Right lobe of liver (tissue), 6 donors: ENCODE results near the gene SETBP1. TPM values are rescaled to one million over a fixed set of nuclear protein-coding genes. Genes with fewer than 3 reads are reported as not detected.
A peak's percentile ranks its signal among the peaks of the same experiment; 100 is the strongest.

ENCODE experiments used
- ATAC-seq, 4 donors: fragments of 200-7000 bp; cut with Tn5 transposase; one replicate each; pipeline ENCODE4 v1.9.1; 2020; ENCODE audit warnings: mild to moderate bottlenecking in 4 of 4, moderate library complexity in 4 of 4
- DNase-seq, 3 donors: peaks; one replicate each; pipeline ENCODE4 v3.0.0-alpha.2; 2020
- H3K27ac ChIP-seq, 3 donors: fragments of 200-600 bp; one replicate each; pipeline ENCODE4 v1.8.0; 2022
- H3K27me3 ChIP-seq, 2 donors: fragments of 200-600 bp; one replicate each; pipeline ENCODE4 v1.8.0; 2022
- H3K36me3 ChIP-seq, 4 donors: fragments of 200-600 bp; sonication (generic) in 1 of 4; one replicate each; pipeline versions ENCODE4 v1.5.1 to v1.8.0; 2017 to 2022; ENCODE audit warnings: control low read depth in 1 of 4
- H3K4me1 ChIP-seq, 4 donors: fragments of 200-600 bp; sonication (generic) in 1 of 4; one replicate each; pipeline versions ENCODE4 v1.5.1 to v1.8.0; 2017 to 2022; ENCODE audit warnings: control low read depth in 1 of 4
- H3K4me3 ChIP-seq, 3 donors: fragments of 200-600 bp; one replicate each; pipeline ENCODE4 v1.8.0; 2022
- H3K9me3 ChIP-seq, 4 donors: fragments of 200-600 bp; sonication (generic) in 1 of 4; one replicate each; pipeline versions ENCODE4 v1.5.1 to v1.8.0; 2017 to 2022; ENCODE audit warnings: control low read depth in 1 of 4
- CTCF ChIP-seq, 4 donors: fragments of 200-600 bp in 3 of 4; fragments of 450-650 bp in 1 of 4; IDR thresholded peaks; one replicate each; pipeline versions ENCODE4 v1.5.1 to v1.8.0; 2016 to 2022; ENCODE audit warnings: antibody characterized with exemption in 4 of 4, mild to moderate bottlenecking in 2 of 4
- POLR2A ChIP-seq: fragments of 450-650 bp; IDR thresholded peaks from one replicate; pipeline ENCODE4 v1.6.1; 2017; ENCODE audit warnings: antibody characterized with exemption, mild to moderate bottlenecking
- WGBS: methylation state at CpG from one replicate; pipeline ENCODE4 v1.1.6; 2018; ENCODE audit warnings: low coverage, low lambda C conversion rate; ENCODE audit not compliant: insufficient coverage; ENCODE audit errors: missing lambda C conversion rate; 5-methylcytosine and 5-hydroxymethylcytosine counted together
- intact Hi-C, 2 donors: fragments of 100-400 bp; cut with DNase I; formaldehyde crosslinking; loops; one replicate each; pipeline versions ENCODE4 v1.11.2 to v1.14.1; 2022
- total RNA-seq, 6 experiments: library from RNA; depleted of rRNA in 2 of 6; stranded (reverse); fragments of >200 nt in 2 of 6; fragmentation: NEBNext Ultra II Directional in 3 of 6; extraction: Animal tissue kit (Norgen Biotek cat#: 25700) in 3 of 6; gene quantifications; one replicate each; pipeline versions ENCODE4 v1.1.0 to v1.2.4, GENCODE V29; 2016 to 2023
- donor health status: DM: no; HTN: yes; CAD: no.
- donor health status: DM: no; HTN: no; CAD: no.
- donor health status: DM: no; HTN: no; CAD: no.
- donor health status: DM: no; HTN: yes; CAD: no.
- donor health status: DM: no; HTN: yes; CAD: no.

SETBP1 gene
- total RNA-seq, 6 experiments from 2014 or later, result 14.3 to 29.1 (median 16.6) TPM

- Histone ChIP-seq H3K4me3 (no peak overlapping the region), H3K27ac (peak overlapping the region in 1 of 3 donors; percentile 41), H3K4me1 (peaks cover 0 to 24% (median 11%) of the 10 kb centered on the region in 4 donors), H3K9me3 (no peaks in the 10 kb centered on the region), H3K36me3 (no peaks in the 10 kb centered on the region), H3K27me3 (no peaks in the 10 kb centered on the region)
- DNase-seq (peak; percentile 20 to 78 (median 57)), ATAC-seq (peak; percentile 82 to 98 (median 94))
- WGBS, result 55% methylated on average over 4 of the region's 4 CpGs
- TF ChIP-seq POLR2A (no peak), CTCF (IDR thresholded peaks at IDR 0.05) (no peak)
- intact Hi-C loops, result no loop called here
These were observed 204.8 kb downstream of the SETBP1 start for GRCh38 chr18:44885507-44885906.

GRCh38 chr18:44887227-44887631 is 206.5 kb downstream of the SETBP1 start:
- ATAC-seq, result peak; percentile 42 to 90 (median 56)
- no peak overlapping the region for H3K27ac ChIP-seq

GRCh38 chr18:44889111-44889510 is 208.4 kb downstream of the SETBP1 start:
- no peak overlapping the region for H3K4me3 ChIP-seq
- H3K9me3 ChIP-seq, result no peaks in the 10 kb centered on the region
- H3K36me3 ChIP-seq, result no peaks in the 10 kb centered on the region
- no peak overlapping the region for H3K27ac ChIP-seq
- intact Hi-C loops, result no loop called here
- no peak for TF ChIP-seq POLR2A
- no peak for TF ChIP-seq CTCF (IDR thresholded peaks at IDR 0.05)
- DNase-seq (no peak), ATAC-seq (no peak)
- H3K27me3 ChIP-seq, result no peaks in the 10 kb centered on the region
- peaks cover 0 to 32% (median 12%) of the 10 kb centered on the region in 4 donors for H3K4me1 ChIP-seq
- WGBS, result 39% methylated on average over 1 of the region's 1 CpG

More at GRCh38 chr18:44887227-44887631, 206.5 kb downstream of the SETBP1 start:
- DNase-seq, result peak in 1 of 3 donors; percentile 32
- TF ChIP-seq POLR2A (no peak), CTCF (IDR thresholded peaks at IDR 0.05) (no peak)
- Histone ChIP-seq H3K36me3 (no peaks in the 10 kb centered on the region), H3K9me3 (no peaks in the 10 kb centered on the region), H3K4me3 (no peak overlapping the region), H3K4me1 (peaks cover 0 to 24% (median 11%) of the 10 kb centered on the region in 4 donors), H3K27me3 (no peaks in the 10 kb centered on the region)
- intact Hi-C loops, result no loop called here

- H3K27ac ChIP-seq, result no peak overlapping the region
- peaks cover 0 to 13% (median 0%) of the 10 kb centered on the region in 4 donors for H3K4me1 ChIP-seq
- no peak for DNase-seq
- ATAC-seq, result peak in 3 of 4 donors; percentile 38 to 75 (median 41)
- 50% methylated on average over 4 of the region's 4 CpGs for WGBS
- TF ChIP-seq CTCF (IDR thresholded peaks at IDR 0.05) (no peak), POLR2A (no peak)
- H3K4me3 ChIP-seq, result no peak overlapping the region
- H3K9me3 ChIP-seq, result no peaks in the 10 kb centered on the region
- no peaks in the 10 kb centered on the region for H3K36me3 ChIP-seq
- no peaks in the 10 kb centered on the region for H3K27me3 ChIP-seq
- intact Hi-C loops, result no loop called here
These were observed 212.5 kb downstream of the SETBP1 start for GRCh38 chr18:44893045-44893706.
